HepG2 (cell line): ENCODE results near the gene OR1F1. TPM values are rescaled to one million over a fixed set of nuclear protein-coding genes. Genes with fewer than 3 reads are reported as not detected.

ENCODE experiments used
- CCDC6 ChIP-seq: sonication (generic); formaldehyde crosslinking; IDR thresholded peaks from 2 replicates; pipeline ENCODE4 v1.8.1; 2022; ENCODE audit warnings: mild to moderate bottlenecking, missing genetic modification reagents, moderate library complexity
- CEBPG ChIP-seq: IDR thresholded peaks from 2 replicates; pipeline ENCODE4 v1.6.1; 2016
- ELF1 ChIP-seq: sonication (generic); formaldehyde crosslinking; IDR thresholded peaks from 2 replicates; pipeline ENCODE4 v1.4.0; 2020; ENCODE audit warnings: missing genetic modification reagents
- SMC3 ChIP-seq: IDR thresholded peaks from 2 replicates; pipeline ENCODE4 v1.6.1; 2011; ENCODE audit warnings: low read length, improper control_type of control experiment
- polyA plus RNA-seq, 8 experiments: library from polyadenylated mRNA; depleted of rRNA in 3 of 8; stranded (reverse) in 7 of 8; unstranded in 1 of 8; fragments of >200 nt; fragmentation: Illumina TruSeq in 4 of 8; extraction: Trizol in 4 of 8; gene quantifications; 2 replicates each; pipeline versions ENCODE4 v1.2.1 to v1.2.3, GENCODE V29; 2011 to 2016; ENCODE audit warnings: low read depth in 4 of 8, missing spikeins in 1 of 8, mixed read lengths in 1 of 8; ENCODE audit not compliant: insufficient read depth in 1 of 8
- total RNA-seq, 5 experiments: library from RNA; depleted of rRNA; stranded (reverse); fragments of >200 nt; fragmentation: Illumina TruSeq; extraction: Trizol; gene quantifications; 2 replicates each; pipeline ENCODE4 v1.2.3, GENCODE V29; 2016; ENCODE audit warnings: low read depth in 1 of 5
- TF ChIP-seq, protein P1 (sequence below): sonication (generic); formaldehyde crosslinking; IDR thresholded peaks from 2 replicates; pipeline ENCODE4 v1.4.0; 2020; ENCODE audit warnings: missing genetic modification reagents, borderline replicate concordance
- TF ChIP-seq, protein P2 (sequence below): sonication (generic); formaldehyde crosslinking; IDR thresholded peaks from 2 replicates; pipeline ENCODE4 v1.8.1; 2023; ENCODE audit warnings: missing genetic modification reagents, mild to moderate bottlenecking, borderline replicate concordance
- TF ChIP-seq, protein P3 (sequence below): sonication (generic); formaldehyde crosslinking; IDR thresholded peaks from 2 replicates; pipeline ENCODE4 v1.5.0; 2020; ENCODE audit warnings: missing genetic modification reagents
- TF ChIP-seq, protein P4 (sequence below), 2 experiments: fragments of 450-650 bp in 1 of 2; sonication (generic) in 1 of 2; formaldehyde crosslinking in 1 of 2; IDR thresholded peaks; 2 replicates each; pipeline versions ENCODE4 v1.6.1 to v1.8.0; 2016 to 2022; ENCODE audit warnings: antibody characterized with exemption in 1 of 2, mild to moderate bottlenecking in 1 of 2, missing genetic modification reagents in 1 of 2
- TF ChIP-seq, protein P5 (sequence below): IDR thresholded peaks from 2 replicates; pipeline ENCODE4 v1.6.1; 2016; ENCODE audit warnings: missing compliant biosample characterization, missing genetic modification reagents, borderline replicate concordance

OR1F1 gene
- total and polyA plus RNA-seq, 2 of the 13 experiments (the other 11 are each of a cell fraction or from before 2014, with no cell fraction given), result 0.90 TPM; not detected in 1

DNA sequence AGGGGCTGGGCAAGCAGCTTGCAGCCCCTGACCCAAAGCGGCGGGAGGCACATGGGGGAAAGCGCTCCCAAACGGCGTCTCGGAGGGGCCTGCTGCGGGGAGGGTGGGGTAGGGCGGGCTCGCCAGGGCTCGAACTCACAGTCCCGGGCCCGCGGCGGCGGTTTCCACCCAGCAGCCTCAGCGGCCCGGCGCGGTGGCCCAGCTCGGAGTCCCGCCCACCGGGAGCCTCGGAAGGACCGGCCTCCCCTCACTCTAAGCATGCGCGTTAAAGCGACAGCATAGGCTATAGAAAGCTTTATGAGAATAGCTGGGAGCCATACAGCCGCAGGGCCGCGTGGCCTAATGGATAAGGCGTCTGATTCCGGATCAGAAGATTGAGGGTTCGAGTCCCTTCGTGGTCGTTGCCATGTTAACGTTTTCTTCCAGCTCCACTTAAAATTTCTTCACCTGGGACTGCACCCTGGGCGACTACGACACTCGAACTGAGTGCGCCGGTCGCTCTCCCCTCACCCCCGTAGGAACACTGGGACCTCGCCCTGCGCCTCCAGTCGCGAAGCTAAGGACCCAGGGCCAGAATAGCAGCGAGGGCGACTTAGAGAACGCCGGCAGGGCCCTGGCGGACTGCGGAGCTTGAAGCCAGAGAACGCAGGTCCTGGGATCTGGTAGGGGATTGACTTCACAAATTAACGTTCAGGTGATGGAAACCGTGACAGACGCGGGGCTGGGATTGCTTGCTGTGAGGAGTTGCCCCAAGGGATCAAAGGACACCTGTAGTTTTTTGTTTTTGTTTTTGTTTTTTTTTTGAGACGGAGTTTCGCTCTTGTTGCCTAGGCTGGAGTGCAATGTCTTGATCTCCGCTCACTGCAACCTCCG, 37.4 kb upstream of the OR1F1 start (continued):
- TF ChIP-seq, protein P1, sequence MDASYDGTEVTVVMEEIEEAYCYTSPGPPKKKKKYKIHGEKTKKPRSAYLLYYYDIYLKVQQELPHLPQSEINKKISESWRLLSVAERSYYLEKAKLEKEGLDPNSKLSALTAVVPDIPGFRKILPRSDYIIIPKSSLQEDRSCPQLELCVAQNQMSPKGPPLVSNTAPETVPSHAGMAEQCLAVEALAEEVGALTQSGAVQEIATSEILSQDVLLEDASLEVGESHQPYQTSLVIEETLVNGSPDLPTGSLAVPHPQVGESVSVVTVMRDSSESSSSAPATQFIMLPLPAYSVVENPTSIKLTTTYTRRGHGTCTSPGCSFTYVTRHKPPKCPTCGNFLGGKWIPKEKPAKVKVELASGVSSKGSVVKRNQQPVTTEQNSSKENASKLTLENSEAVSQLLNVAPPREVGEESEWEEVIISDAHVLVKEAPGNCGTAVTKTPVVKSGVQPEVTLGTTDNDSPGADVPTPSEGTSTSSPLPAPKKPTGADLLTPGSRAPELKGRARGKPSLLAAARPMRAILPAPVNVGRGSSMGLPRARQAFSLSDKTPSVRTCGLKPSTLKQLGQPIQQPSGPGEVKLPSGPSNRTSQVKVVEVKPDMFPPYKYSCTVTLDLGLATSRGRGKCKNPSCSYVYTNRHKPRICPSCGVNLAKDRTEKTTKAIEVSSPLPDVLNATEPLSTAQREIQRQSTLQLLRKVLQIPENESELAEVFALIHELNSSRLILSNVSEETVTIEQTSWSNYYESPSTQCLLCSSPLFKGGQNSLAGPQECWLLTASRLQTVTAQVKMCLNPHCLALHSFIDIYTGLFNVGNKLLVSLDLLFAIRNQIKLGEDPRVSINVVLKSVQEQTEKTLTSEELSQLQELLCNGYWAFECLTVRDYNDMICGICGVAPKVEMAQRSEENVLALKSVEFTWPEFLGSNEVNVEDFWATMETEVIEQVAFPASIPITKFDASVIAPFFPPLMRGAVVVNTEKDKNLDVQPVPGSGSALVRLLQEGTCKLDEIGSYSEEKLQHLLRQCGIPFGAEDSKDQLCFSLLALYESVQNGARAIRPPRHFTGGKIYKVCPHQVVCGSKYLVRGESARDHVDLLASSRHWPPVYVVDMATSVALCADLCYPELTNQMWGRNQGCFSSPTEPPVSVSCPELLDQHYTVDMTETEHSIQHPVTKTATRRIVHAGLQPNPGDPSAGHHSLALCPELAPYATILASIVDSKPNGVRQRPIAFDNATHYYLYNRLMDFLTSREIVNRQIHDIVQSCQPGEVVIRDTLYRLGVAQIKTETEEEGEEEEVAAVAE (CRISPR knock-in tag), result 0 out of 2 replicates have a peak, but pooled peaks have one; percentile 56
- peak; percentile 46; the same call in 1 of the 2 replicates for TF ChIP-seq CEBPG (CRISPR knock-in tag)
- TF ChIP-seq CCDC6, result peak; percentile 88; the same call in 1 of the 2 replicates
- TF ChIP-seq, protein P2, sequence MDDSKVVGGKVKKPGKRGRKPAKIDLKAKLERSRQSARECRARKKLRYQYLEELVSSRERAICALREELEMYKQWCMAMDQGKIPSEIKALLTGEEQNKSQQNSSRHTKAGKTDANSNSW (CRISPR knock-in tag), result no peak
- TF ChIP-seq ELF1 (CRISPR knock-in tag), result peak; percentile 53; the same call in 1 of the 2 replicates
- TF ChIP-seq, protein P3, sequence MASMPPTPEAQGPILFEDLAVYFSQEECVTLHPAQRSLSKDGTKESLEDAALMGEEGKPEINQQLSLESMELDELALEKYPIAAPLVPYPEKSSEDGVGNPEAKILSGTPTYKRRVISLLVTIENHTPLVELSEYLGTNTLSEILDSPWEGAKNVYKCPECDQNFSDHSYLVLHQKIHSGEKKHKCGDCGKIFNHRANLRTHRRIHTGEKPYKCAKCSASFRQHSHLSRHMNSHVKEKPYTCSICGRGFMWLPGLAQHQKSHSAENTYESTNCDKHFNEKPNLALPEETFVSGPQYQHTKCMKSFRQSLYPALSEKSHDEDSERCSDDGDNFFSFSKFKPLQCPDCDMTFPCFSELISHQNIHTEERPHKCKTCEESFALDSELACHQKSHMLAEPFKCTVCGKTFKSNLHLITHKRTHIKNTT (CRISPR knock-in tag), result 0 out of 2 replicates have a peak, but pooled peaks have one; percentile 83
- TF ChIP-seq, protein P4, sequence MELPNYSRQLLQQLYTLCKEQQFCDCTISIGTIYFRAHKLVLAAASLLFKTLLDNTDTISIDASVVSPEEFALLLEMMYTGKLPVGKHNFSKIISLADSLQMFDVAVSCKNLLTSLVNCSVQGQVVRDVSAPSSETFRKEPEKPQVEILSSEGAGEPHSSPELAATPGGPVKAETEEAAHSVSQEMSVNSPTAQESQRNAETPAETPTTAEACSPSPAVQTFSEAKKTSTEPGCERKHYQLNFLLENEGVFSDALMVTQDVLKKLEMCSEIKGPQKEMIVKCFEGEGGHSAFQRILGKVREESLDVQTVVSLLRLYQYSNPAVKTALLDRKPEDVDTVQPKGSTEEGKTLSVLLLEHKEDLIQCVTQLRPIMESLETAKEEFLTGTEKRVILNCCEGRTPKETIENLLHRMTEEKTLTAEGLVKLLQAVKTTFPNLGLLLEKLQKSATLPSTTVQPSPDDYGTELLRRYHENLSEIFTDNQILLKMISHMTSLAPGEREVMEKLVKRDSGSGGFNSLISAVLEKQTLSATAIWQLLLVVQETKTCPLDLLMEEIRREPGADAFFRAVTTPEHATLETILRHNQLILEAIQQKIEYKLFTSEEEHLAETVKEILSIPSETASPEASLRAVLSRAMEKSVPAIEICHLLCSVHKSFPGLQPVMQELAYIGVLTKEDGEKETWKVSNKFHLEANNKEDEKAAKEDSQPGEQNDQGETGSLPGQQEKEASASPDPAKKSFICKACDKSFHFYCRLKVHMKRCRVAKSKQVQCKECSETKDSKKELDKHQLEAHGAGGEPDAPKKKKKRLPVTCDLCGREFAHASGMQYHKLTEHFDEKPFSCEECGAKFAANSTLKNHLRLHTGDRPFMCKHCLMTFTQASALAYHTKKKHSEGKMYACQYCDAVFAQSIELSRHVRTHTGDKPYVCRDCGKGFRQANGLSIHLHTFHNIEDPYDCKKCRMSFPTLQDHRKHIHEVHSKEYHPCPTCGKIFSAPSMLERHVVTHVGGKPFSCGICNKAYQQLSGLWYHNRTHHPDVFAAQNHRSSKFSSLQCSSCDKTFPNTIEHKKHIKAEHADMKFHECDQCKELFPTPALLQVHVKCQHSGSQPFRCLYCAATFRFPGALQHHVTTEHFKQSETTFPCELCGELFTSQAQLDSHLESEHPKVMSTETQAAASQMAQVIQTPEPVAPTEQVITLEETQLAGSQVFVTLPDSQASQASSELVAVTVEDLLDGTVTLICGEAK (IDR thresholded peaks at IDR 0.05), result no peak
- TF ChIP-seq, protein P4 (CRISPR knock-in tag; IDR thresholded peaks at IDR 0.05), result 0 out of 2 replicates have a peak, but pooled peaks have one; percentile 36
- TF ChIP-seq SMC3, result no peak
- TF ChIP-seq, protein P5, sequence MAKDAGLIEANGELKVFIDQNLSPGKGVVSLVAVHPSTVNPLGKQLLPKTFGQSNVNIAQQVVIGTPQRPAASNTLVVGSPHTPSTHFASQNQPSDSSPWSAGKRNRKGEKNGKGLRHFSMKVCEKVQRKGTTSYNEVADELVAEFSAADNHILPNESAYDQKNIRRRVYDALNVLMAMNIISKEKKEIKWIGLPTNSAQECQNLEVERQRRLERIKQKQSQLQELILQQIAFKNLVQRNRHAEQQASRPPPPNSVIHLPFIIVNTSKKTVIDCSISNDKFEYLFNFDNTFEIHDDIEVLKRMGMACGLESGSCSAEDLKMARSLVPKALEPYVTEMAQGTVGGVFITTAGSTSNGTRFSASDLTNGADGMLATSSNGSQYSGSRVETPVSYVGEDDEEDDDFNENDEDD, result peak; percentile 32; the same call in 1 of the 2 replicates
